Measurements from ENCODE around the gene IFT81.

- TF ChIP-seq POLR2A (IDR thresholded peaks at IDR 0.05; ENCODE audit: low read depth, low read length) (no peak), POLR2AphosphoS5 (IDR thresholded peaks at IDR 0.05; ENCODE audit: low read depth, low read length) (no peak), TAF1 (IDR thresholded peaks at IDR 0.05; ENCODE audit: borderline replicate concordance, low read depth, low read length) (no peak)
These were observed 46.4 kb upstream of the IFT81 start for GRCh38 chr12:110077800-110078199.

Measured in GM12892 (cell line).